H1 (cell line): Measurements from ENCODE around the gene GPC3. TPM values are rescaled to one million over a fixed set of nuclear protein-coding genes. Genes with fewer than 3 reads are reported as not detected.

Experiments used
- CTCF ChIA-PET: fragments of 300-600 bp; sonication (Branson Sonifier 250); formaldehyde crosslinking; loops from one replicate; lab custom pipeline; 2021; ENCODE audit not compliant: partially characterized antibody; lab: Charles Lee
- POLR2A ChIA-PET: fragments of 300-600 bp; sonication (Branson Sonifier 250); formaldehyde crosslinking; loops from one replicate; lab custom pipeline; 2021; ENCODE audit warnings: inconsistent platforms; ENCODE audit not compliant: partially characterized antibody; lab: Charles Lee
- DNase-seq, 2 experiments: peaks; one replicate each; pipeline versions ENCODE4 v3.0.0 to v3.0.0-alpha.2; 2010 to 2022; ENCODE audit warnings: low spot score in 2 of 2, low read depth in 1 of 2, mixed read lengths in 1 of 2
- FAIRE-seq: peaks from 2 replicates; lab custom pipeline; 2011; peaks lifted over from hg19 to GRCh38; lab: Jason Lieb, UNC
- H2AFZ ChIP-seq: 2 replicates; pipeline ENCODE4 v1.8.1; 2012; ENCODE audit warnings: low read length, inconsistent platforms
- H2AK5ac ChIP-seq: 2 replicates; pipeline ENCODE4 v1.6.1; 2013; ENCODE audit warnings: low read depth, low read length
- H2BK120ac ChIP-seq: replicated peaks from 2 replicates; pipeline ENCODE3; 2013; ENCODE audit warnings: low read depth, low read length, inconsistent platforms
- H2BK12ac ChIP-seq: 2 replicates; pipeline ENCODE4 v1.6.1; 2013; ENCODE audit warnings: low read depth, low read length
- H2BK15ac ChIP-seq: 2 replicates; pipeline ENCODE4 v1.6.1; 2013; ENCODE audit warnings: low read length
- H2BK20ac ChIP-seq: 2 replicates; pipeline ENCODE4 v1.6.1; 2013; ENCODE audit warnings: low read length
- H2BK5ac ChIP-seq: 2 replicates; pipeline ENCODE4 v1.6.1; 2013; ENCODE audit warnings: low read depth, low read length
- H3K14ac ChIP-seq: 2 replicates; pipeline ENCODE4 v1.6.1; 2013; ENCODE audit warnings: inconsistent platforms; ENCODE audit not compliant: insufficient read length
- H3K18ac ChIP-seq: 2 replicates; pipeline ENCODE4 v1.6.1; 2013; ENCODE audit warnings: low read length; ENCODE audit errors: extremely low read depth
- H3K23ac ChIP-seq: 2 replicates; pipeline ENCODE4 v1.6.1; 2013; ENCODE audit warnings: inconsistent platforms; ENCODE audit not compliant: insufficient read length
- H3K23me2 ChIP-seq: 2 replicates; pipeline ENCODE4 v1.6.1; 2013; ENCODE audit warnings: low read depth, low read length
- H3K27ac ChIP-seq: 2 replicates; pipeline ENCODE4 v1.6.1; 2011; ENCODE audit warnings: low read depth, low read length, inconsistent platforms
- H3K27me3 ChIP-seq, 4 experiments: replicated peaks in 1 of 4; 1 replicate in 1 of 4; 2 replicates in 3 of 4; pipeline versions ENCODE4 v1.6.1 to v1.8.1; 2011 to 2013; ENCODE audit warnings: low read length in 3 of 4, mild to moderate bottlenecking in 3 of 4, inconsistent platforms in 2 of 4, mixed read lengths in 2 of 4, moderate library complexity in 1 of 4; ENCODE audit not compliant: control insufficient read depth in 3 of 4, insufficient read depth in 3 of 4; ENCODE audit errors: extremely low read depth in 1 of 4
- H3K36me3 ChIP-seq, 4 experiments: 2 replicates each; pipeline versions ENCODE4 v1.6.1 to v1.8.1; 2011 to 2013; ENCODE audit warnings: mild to moderate bottlenecking in 4 of 4, low read length in 3 of 4, moderate library complexity in 2 of 4, control low read depth in 1 of 4, inconsistent platforms in 1 of 4; ENCODE audit not compliant: insufficient read depth in 4 of 4, control insufficient read depth in 2 of 4
- H3K4ac ChIP-seq: replicated peaks from 2 replicates; pipeline ENCODE3; 2013; ENCODE audit warnings: low read length, low read depth, mixed read lengths, inconsistent platforms; ENCODE audit not compliant: insufficient read length
- H3K4me1 ChIP-seq, 4 experiments: replicated peaks in 1 of 4; 1 replicate in 1 of 4; 2 replicates in 3 of 4; pipeline versions ENCODE4 v1.6.1 to v1.8.1; 2011 to 2013; ENCODE audit warnings: low read length in 3 of 4, inconsistent platforms in 2 of 4, mixed read lengths in 1 of 4; ENCODE audit not compliant: insufficient read depth in 4 of 4, control insufficient read depth in 3 of 4
- H3K4me2 ChIP-seq, 2 experiments: 2 replicates each; pipeline versions ENCODE4 v1.6.1 to v1.8.1; 2011 to 2013; ENCODE audit warnings: low read depth in 2 of 2, low read length in 2 of 2, control low read depth in 1 of 2, inconsistent platforms in 1 of 2, mild to moderate bottlenecking in 1 of 2; ENCODE audit not compliant: insufficient read depth in 1 of 2
- H3K4me3 ChIP-seq, 4 experiments: fragments of 200-600, 300-600 bp in 1 of 4; sonication (generic), shearing (Covaris generic), sonication (Bioruptor Twin) in 1 of 4; 2 replicates each; pipeline versions ENCODE4 v1.5.1 to v1.8.1; 2011 to 2016; ENCODE audit warnings: low read length in 4 of 4, low read depth in 3 of 4, control low read depth in 2 of 4, inconsistent platforms in 2 of 4, mild to moderate bottlenecking in 2 of 4, mixed read lengths in 1 of 4, moderate library complexity in 1 of 4; ENCODE audit not compliant: insufficient read depth in 2 of 4; ENCODE audit errors: extremely low read depth in 1 of 4
- H3K56ac ChIP-seq: replicated peaks from 2 replicates; pipeline ENCODE3; 2013; ENCODE audit warnings: low read depth, mild to moderate bottlenecking, mixed read lengths, low read length, inconsistent platforms; ENCODE audit not compliant: insufficient read length
- H3K79me1 ChIP-seq: 2 replicates; pipeline ENCODE4 v1.6.1; 2013; ENCODE audit warnings: low read depth, low read length, control low read depth
- H3K79me2 ChIP-seq, 2 experiments: 2 replicates each; pipeline versions ENCODE4 v1.6.1 to v1.8.1; 2012 to 2013; ENCODE audit warnings: low read length in 2 of 2, mild to moderate bottlenecking in 2 of 2, inconsistent platforms in 1 of 2; ENCODE audit not compliant: insufficient read depth in 2 of 2, control insufficient read depth in 1 of 2
- H3K9ac ChIP-seq, 4 experiments: replicated peaks in 1 of 4; 1 replicate in 1 of 4; 2 replicates in 3 of 4; pipeline versions ENCODE4 v1.6.1 to v1.8.1; 2011 to 2013; ENCODE audit warnings: low read depth in 3 of 4, low read length in 3 of 4, control low read depth in 2 of 4, mild to moderate bottlenecking in 2 of 4, moderate library complexity in 2 of 4, inconsistent platforms in 1 of 4; ENCODE audit errors: extremely low read depth in 1 of 4
- H3K9me3 ChIP-seq, 2 experiments: 2 replicates each; pipeline versions ENCODE4 v1.6.1 to v1.8.1; 2012 to 2013; ENCODE audit warnings: mild to moderate bottlenecking in 2 of 2, moderate library complexity in 2 of 2, control low read depth in 1 of 2, inconsistent platforms in 1 of 2, low read depth in 1 of 2, low read length in 1 of 2, mixed read lengths in 1 of 2; ENCODE audit not compliant: insufficient read depth in 2 of 2
- H4K20me1 ChIP-seq, 2 experiments: replicated peaks in 1 of 2; 2 replicates each; pipeline versions ENCODE3 to v1.8.1; 2011 to 2013; ENCODE audit warnings: inconsistent platforms in 2 of 2, low read length in 2 of 2, mild to moderate bottlenecking in 1 of 2; ENCODE audit not compliant: insufficient read depth in 2 of 2, control insufficient read depth in 1 of 2
- H4K5ac ChIP-seq: 2 replicates; pipeline ENCODE4 v1.6.1; 2013; ENCODE audit warnings: low read length, low read depth, mixed read lengths, inconsistent platforms; ENCODE audit not compliant: insufficient read length
- H4K8ac ChIP-seq: 2 replicates; pipeline ENCODE4 v1.8.0; 2013; ENCODE audit warnings: mild to moderate bottlenecking, moderate library complexity, low read length, inconsistent platforms; ENCODE audit not compliant: insufficient read depth; ENCODE audit errors: extremely low read depth
- H4K91ac ChIP-seq: replicated peaks from 2 replicates; pipeline ENCODE3; 2013; ENCODE audit warnings: low read length, mixed read lengths, inconsistent platforms; ENCODE audit not compliant: insufficient read length
- ATF2 ChIP-seq: IDR thresholded peaks from 2 replicates; pipeline ENCODE4 v1.6.1; 2012; ENCODE audit warnings: low read length, inconsistent platforms
- BACH1 ChIP-seq: IDR thresholded peaks from 2 replicates; pipeline ENCODE4 v1.6.1; 2012; ENCODE audit warnings: low read length, improper control_type of control experiment
- CHD1 ChIP-seq: IDR thresholded peaks from 2 replicates; pipeline ENCODE4 v1.6.1; 2012; ENCODE audit warnings: low read depth, low read length, improper control_type of control experiment
- CHD2 ChIP-seq: IDR thresholded peaks from 2 replicates; pipeline ENCODE4 v1.6.1; 2012; ENCODE audit warnings: low read length, improper control_type of control experiment
- CTBP2 ChIP-seq: IDR thresholded peaks from 2 replicates; pipeline ENCODE4 v1.7.0; 2011; ENCODE audit warnings: borderline replicate concordance, mild to moderate bottlenecking, moderate library complexity, mixed read lengths, low read length; ENCODE audit not compliant: insufficient read depth, insufficient read length
- GABPA ChIP-seq: IDR thresholded peaks from 2 replicates; pipeline ENCODE4 v1.6.1; 2011; ENCODE audit warnings: mild to moderate bottlenecking, low read length, moderate library complexity, borderline replicate concordance; ENCODE audit not compliant: insufficient read depth
- GTF2F1 ChIP-seq: IDR thresholded peaks from 2 replicates; pipeline ENCODE4 v1.6.1; 2012; ENCODE audit warnings: low read depth, low read length, improper control_type of control experiment, borderline replicate concordance
- KDM5A ChIP-seq: fragments of 200-600 bp; IDR thresholded peaks from 2 replicates; pipeline ENCODE4 v1.7.1; 2012; ENCODE audit warnings: mild to moderate bottlenecking, low read length, inconsistent platforms, mixed read lengths
- MAX ChIP-seq: IDR thresholded peaks from 2 replicates; pipeline ENCODE4 v1.6.1; 2012; ENCODE audit warnings: inconsistent platforms
- NANOG ChIP-seq: IDR thresholded peaks from 2 replicates; pipeline ENCODE4 v1.6.1; 2011; ENCODE audit warnings: low read length, low read depth, mild to moderate bottlenecking, inconsistent platforms; ENCODE audit not compliant: insufficient read depth, poor library complexity, severe bottlenecking
- TAF7 ChIP-seq: optimal IDR thresholded peaks from 2 replicates; pipeline ENCODE3; 2011; ENCODE audit warnings: low read depth, mild to moderate bottlenecking, inconsistent platforms, low read length, moderate library complexity, borderline replicate concordance
- ZNF274 ChIP-seq: IDR thresholded peaks from 2 replicates; pipeline ENCODE4 v1.7.0; 2012; ENCODE audit warnings: low read length, borderline replicate concordance; ENCODE audit errors: extremely low read depth
- WGBS, 2 experiments: shearing (Covaris generic) in 1 of 2; methylation state at CpG; one replicate each; pipeline versions ENCODE4 v1.1.6 to v1.1.7; 2013 to 2015; ENCODE audit warnings: low lambda C conversion rate in 2 of 2, mixed read lengths in 2 of 2, inconsistent platforms in 1 of 2, low coverage in 1 of 2, missing lambda C conversion rate in 1 of 2; ENCODE audit not compliant: insufficient replicate concordance in 2 of 2, insufficient coverage in 1 of 2, insufficient read length in 1 of 2; ENCODE audit errors: extremely low coverage in 1 of 2, missing lambda C conversion rate in 1 of 2; 5-methylcytosine and 5-hydroxymethylcytosine counted together
- polyA plus RNA-seq, 7 experiments: library from polyadenylated mRNA; depleted of rRNA in 3 of 7; stranded (reverse) in 5 of 7; unstranded in 2 of 7; fragments of >200 nt in 5 of 7; fragments of 200-250 nt in 2 of 7; gene quantifications; 1 replicate in 5 of 7; 2 replicates in 1 of 7; 4 replicates in 1 of 7; pipeline versions ENCODE4 v1.2.1 to v1.2.3, GENCODE V29; 2011 to 2013; ENCODE audit warnings: missing spikeins in 2 of 7, mixed read lengths in 2 of 7
- total RNA-seq: library from RNA; stranded (reverse); fragmentation: NEBNext Ultra II Directional; extraction: Animal tissue kit (Norgen Biotek cat#: 25700); gene quantifications from 2 replicates; pipeline ENCODE4 v1.2.1, GENCODE V29; 2021

Gene GPC3
- total and polyA plus RNA-seq, 2 of the 8 experiments (the other 6 are each of a cell fraction or from before 2014, with no cell fraction given): 64.8 to 71.9 TPM

GRCh38 chrX:134023851-134024281, 38.5 kb upstream of the GPC3 start:
- H4K8ac ChIP-seq: no peak overlapping the region
- H2BK5ac ChIP-seq: no peak overlapping the region
- no peaks in the 10 kb centered on the region for H4K20me1 ChIP-seq
- H3K4ac ChIP-seq: no peak overlapping the region
- H3K56ac ChIP-seq: no peak overlapping the region
- no peaks in the 10 kb centered on the region for H3K79me2 ChIP-seq
- FAIRE-seq: no peak
- H3K4me3 ChIP-seq: no peak overlapping the region
- no peaks in the 10 kb centered on the region for H3K27me3 ChIP-seq
- H2BK120ac ChIP-seq: no peak overlapping the region
- 94% methylated on average over 4 of the region's 4 CpGs; no CpG with 5 or more reads in 1 of the 2 experiments for WGBS, 2 experiments
- no peaks in the 10 kb centered on the region for H3K23me2 ChIP-seq
- H3K9ac ChIP-seq: no peak overlapping the region
- H3K23ac ChIP-seq: no peak overlapping the region
- no peak for DNase-seq
- H3K9me3 ChIP-seq: no peaks in the 10 kb centered on the region
- H2BK15ac ChIP-seq: no peak overlapping the region
- no peaks in the 10 kb centered on the region; a peak in 1 of 7 replicates for H3K4me1 ChIP-seq
- H3K36me3 ChIP-seq: no peaks in the 10 kb centered on the region
- H4K91ac ChIP-seq: no peak overlapping the region
- no peak overlapping the region for H3K14ac ChIP-seq
- H2AFZ ChIP-seq: no peak overlapping the region
- CTCF ChIA-PET: interaction anchor here (0.6 to 1.6 kb wide), 3 partner anchors 68 to 218 kb away, joined by 3 to 5 read pairs (median 3); no protein-coding TSS in a partner anchor
- no peaks in the 10 kb centered on the region for H3K79me1 ChIP-seq
- H2BK20ac ChIP-seq: no peak overlapping the region
- POLR2A ChIA-PET: no interaction called here
- no peak overlapping the region for H2AK5ac ChIP-seq
- no peak overlapping the region for H3K18ac ChIP-seq
- H3K27ac ChIP-seq: no peak overlapping the region
- H2BK12ac ChIP-seq: no peak overlapping the region
- H4K5ac ChIP-seq: no peak overlapping the region
- no peak overlapping the region for H3K4me2 ChIP-seq
- no peak for TF ChIP-seq MAX
- TF ChIP-seq NANOG: no peak
- no peak for TF ChIP-seq ATF2
- TF ChIP-seq BACH1: no peak
- no peak for TF ChIP-seq GABPA
- no peak for TF ChIP-seq CHD2
- TF ChIP-seq CHD1: no peak
- no peak for TF ChIP-seq CTBP2
- no peak for TF ChIP-seq TAF7
- TF ChIP-seq GTF2F1: no peak
- TF ChIP-seq ZNF274: no peak
- TF ChIP-seq KDM5A: no peak
